PC-9 (cell line): ENCODE measurements around the gene CFAP68. TPM values are rescaled to one million over a fixed set of nuclear protein-coding genes. Genes with fewer than 3 reads are reported as not detected.

Experiments
- BruUV-seq: library from RNA; stranded (reverse); fragments of 400-500 nt; replicated peaks from 2 replicates; lab custom pipeline; 2021; lab: Mats Ljungman, UMichigan
- CTCF ChIA-PET: fragments of 300-600 bp; sonication (Branson Sonifier 250); formaldehyde crosslinking; loops from one replicate; lab custom pipeline; 2022; ENCODE audit warnings: antibody characterized with exemption; lab: Charles Lee
- POLR2A ChIA-PET: fragments of 300-600 bp; sonication (Branson Sonifier 250); formaldehyde crosslinking; loops from one replicate; lab custom pipeline; 2022; ENCODE audit warnings: antibody characterized with exemption; ENCODE audit not compliant: unreplicated experiment; lab: Charles Lee
- DNase-seq, 2 experiments: peaks; one replicate each; pipeline versions ENCODE4 v3.0.0 to v3.0.0-alpha.2; 2015 to 2022; ENCODE audit warnings: mixed read lengths in 1 of 2
- H2AFZ ChIP-seq: fragments of 200-600 bp; sonication (generic); 2 replicates; pipeline ENCODE4 v1.8.1; 2017; ENCODE audit warnings: antibody characterized with exemption
- H3F3A ChIP-seq: fragments of 200-600 bp; sonication (generic); 2 replicates; pipeline ENCODE4 v1.8.1; 2017; ENCODE audit warnings: antibody characterized with exemption, mild to moderate bottlenecking, low read depth; ENCODE audit not compliant: insufficient read depth
- H3K27ac ChIP-seq: fragments of 200-600 bp; sonication (generic); 2 replicates; pipeline ENCODE4 v1.6.1; 2016; ENCODE audit warnings: mixed run types
- H3K27me3 ChIP-seq: fragments of 200-600 bp; sonication (generic); 2 replicates; pipeline ENCODE4 v1.6.1; 2016; ENCODE audit warnings: low read depth, mixed run types; ENCODE audit not compliant: insufficient read depth
- H3K36me3 ChIP-seq: fragments of 200-600 bp; sonication (generic); 2 replicates; pipeline ENCODE4 v1.6.1; 2016; ENCODE audit warnings: low read depth, mixed run types
- H3K4me1 ChIP-seq: fragments of 200-600 bp; sonication (generic); replicated peaks from 2 replicates; pipeline ENCODE4 v1.6.1; 2016; ENCODE audit warnings: mixed run types; ENCODE audit not compliant: insufficient read depth
- H3K4me2 ChIP-seq: fragments of 200-600 bp; sonication (generic); 2 replicates; pipeline ENCODE4 v1.6.1; 2017; ENCODE audit warnings: mixed run types
- H3K4me3 ChIP-seq: fragments of 200-600 bp; sonication (generic); 2 replicates; pipeline ENCODE4 v1.6.1; 2016; ENCODE audit warnings: mixed run types
- H3K79me2 ChIP-seq: fragments of 200-600 bp; sonication (generic); 2 replicates; pipeline ENCODE4 v1.6.1; 2017; ENCODE audit warnings: low read depth, mixed run types
- H3K9me2 ChIP-seq: fragments of 200-600 bp; sonication (generic); 2 replicates; pipeline ENCODE4 v1.8.1; 2017; ENCODE audit warnings: mild to moderate bottlenecking; ENCODE audit not compliant: insufficient read depth
- H3K9me3 ChIP-seq: fragments of 200-600 bp; sonication (generic); 2 replicates; pipeline ENCODE4 v1.8.1; 2016; ENCODE audit warnings: low read depth; ENCODE audit not compliant: insufficient read depth
- H4K20me1 ChIP-seq: fragments of 200-600 bp; sonication (generic); 2 replicates; pipeline ENCODE4 v1.8.1; 2017; ENCODE audit not compliant: insufficient read depth
- CTCF ChIP-seq: fragments of 200-600 bp; sonication (generic); conservative IDR thresholded peaks from 2 replicates; pipeline ENCODE4 v1.6.1; 2017; ENCODE audit warnings: mixed run types, antibody characterized with exemption, mild to moderate bottlenecking, moderate library complexity
- EZH2 ChIP-seq: fragments of 200-600 bp; sonication (generic); IDR thresholded peaks from 2 replicates; pipeline ENCODE4 v1.8.0; 2017; ENCODE audit warnings: antibody characterized with exemption, low read depth
- intact Hi-C: fragments of 100-400 bp; cut with micrococcal nuclease; formaldehyde crosslinking; loops from one replicate; pipeline ENCODE4 v1.10.0; 2022; ENCODE audit not compliant: unreplicated experiment
- total RNA-seq: library from RNA; stranded (reverse); gene quantifications from 2 replicates; pipeline ENCODE4 v1.2.3, GENCODE V29; 2021

The CFAP68 gene
- total RNA-seq, 1 experiment from 2014 or later: 46.8 TPM

- Histone ChIP-seq H3F3A (no peaks in the 10 kb centered on the region), H4K20me1 (no peaks in the 10 kb centered on the region), H3K9me3 (no peaks in the 10 kb centered on the region), H3K79me2 (no peaks in the 10 kb centered on the region), H3K27ac (no peak within 1 kb of the TSS), H2AFZ (no peak within 1 kb of the TSS), H3K36me3 (no peaks in the 10 kb centered on the region), H3K9me2 (no peaks in the 10 kb centered on the region), H3K27me3 (no peaks in the 10 kb centered on the region), H3K4me3 (no peak within 1 kb of the TSS), H3K4me2 (peak within 1 kb of the TSS; percentile 32; the same call in 1 of the 2 replicates), H3K4me1 (peaks cover 6% of the 10 kb centered on the region; the same call in 1 of the 2 replicates)
- TF ChIP-seq CTCF (no peak), EZH2 (no peak)
- POLR2A ChIA-PET: no interaction called here
- no TSS peak for BruUV-seq
- intact Hi-C loops: no loop called here
- CTCF ChIA-PET: no interaction called here
- peak; percentile 48 to 53 for DNase-seq
These were observed 32.4 kb downstream of the CFAP68 start, which contains the start of gene CRYAB for GRCh38 chr11:111911563-111912401. CRYAB (minus strand) TSS chr11:111911770; CDS start chr11:111911724, 46 bp downstream.

GRCh38 chr11:111912535-111912934, 33.2 kb downstream of the CFAP68 start, which contains the start of gene HSPB2:
HSPB2 (plus strand) TSS chr11:111912734; CDS start chr11:111912830, 96 bp downstream.
- no peaks in the 10 kb centered on the region for H3K36me3 ChIP-seq
- no peak for TF ChIP-seq EZH2
- no peak for TF ChIP-seq CTCF
- no peaks in the 10 kb centered on the region for H3K9me3 ChIP-seq
- H3K4me2 ChIP-seq: peak within 1 kb of the TSS; percentile 32; the same call in 1 of the 2 replicates
- BruUV-seq: no TSS peak
- no peak for DNase-seq
- ChIA-PET CTCF (no interaction called here), POLR2A (no interaction called here)
- no peak within 1 kb of the TSS for H3K27ac ChIP-seq
- H2AFZ ChIP-seq: no peak within 1 kb of the TSS
- H3F3A ChIP-seq: no peaks in the 10 kb centered on the region
- H4K20me1 ChIP-seq: no peaks in the 10 kb centered on the region
- H3K9me2 ChIP-seq: peaks cover 3% of the 10 kb centered on the region; the same call in 1 of the 2 replicates
- H3K79me2 ChIP-seq: no peaks in the 10 kb centered on the region
- peaks cover 6% of the 10 kb centered on the region; the same call in 1 of the 2 replicates for H3K4me1 ChIP-seq
- H3K27me3 ChIP-seq: no peaks in the 10 kb centered on the region
- intact Hi-C loops: no loop called here
- H3K4me3 ChIP-seq: no peak within 1 kb of the TSS

- Histone ChIP-seq H3K4me2 (no peak overlapping the region), H3K4me1 (peaks cover 12% of the 10 kb centered on the region), H3K4me3 (no peak overlapping the region), H3K36me3 (no peaks in the 10 kb centered on the region), H4K20me1 (no peaks in the 10 kb centered on the region), H3K27ac (no peak overlapping the region), H3K9me2 (peaks cover 3% of the 10 kb centered on the region; the same call in 1 of the 2 replicates), H3K27me3 (no peaks in the 10 kb centered on the region), H3K9me3 (no peaks in the 10 kb centered on the region), H3F3A (peaks cover 6% of the 10 kb centered on the region; the same call in 1 of the 2 replicates), H2AFZ (no peak overlapping the region), H3K79me2 (no peaks in the 10 kb centered on the region)
- TF ChIP-seq CTCF: no peak
- no peak for TF ChIP-seq EZH2
- CTCF ChIA-PET: no interaction called here
- POLR2A ChIA-PET: no interaction called here
- DNase-seq: no peak
- BruUV-seq: no TSS peak
- intact Hi-C loops: no loop called here
These were observed 33.9 kb downstream of the CFAP68 start for GRCh38 chr11:111913031-111913861.
